Lower lobe of right lung (tissue), 2 donors: ENCODE measurements around the gene RNF5. TPM values are rescaled to one million over a fixed set of nuclear protein-coding genes. Genes with fewer than 3 reads are reported as not detected.

Source experiments
- ATAC-seq, 2 donors: fragments of 200-7000 bp; cut with Tn5 transposase; one replicate each; pipeline ENCODE4 v1.9.1; 2020 to 2022; ENCODE audit warnings: mild to moderate bottlenecking in 2 of 2, moderate library complexity in 2 of 2
- DNase-seq: peaks from one replicate; pipeline ENCODE4 v3.0.0-alpha.2; 2020
- H3K27ac ChIP-seq: fragments of 200-600 bp; one replicate; pipeline ENCODE4 v1.8.0; 2022
- H3K27me3 ChIP-seq: fragments of 200-600 bp; one replicate; pipeline ENCODE4 v1.8.0; 2022; ENCODE audit warnings: low read depth
- H3K36me3 ChIP-seq: fragments of 200-600 bp; one replicate; pipeline ENCODE4 v1.8.0; 2022; ENCODE audit warnings: mild to moderate bottlenecking
- H3K4me1 ChIP-seq: fragments of 200-600 bp; one replicate; pipeline ENCODE4 v1.8.0; 2022
- H3K4me3 ChIP-seq: fragments of 200-600 bp; one replicate; pipeline ENCODE4 v1.8.0; 2022; ENCODE audit warnings: mild to moderate bottlenecking
- H3K9me3 ChIP-seq: fragments of 200-600 bp; one replicate; pipeline ENCODE4 v1.8.0; 2022
- CTCF ChIP-seq: fragments of 200-600 bp; IDR thresholded peaks from one replicate; pipeline ENCODE4 v1.8.0; 2022; ENCODE audit warnings: antibody characterized with exemption, mild to moderate bottlenecking
- intact Hi-C: fragments of 100-400 bp; cut with DNase I; formaldehyde crosslinking; loops from one replicate; pipeline ENCODE4 v1.11.0; 2022
- long read RNA-seq: library from polyadenylated mRNA; unstranded; transcript quantifications from one replicate; pipeline ENCODE4 v2.0.0, GENCODE V29; 2021
- total RNA-seq: library from RNA; stranded (reverse); fragmentation: NEBNext Ultra II Directional; extraction: Animal tissue kit (Norgen Biotek cat#: 25700); gene quantifications from one replicate; pipeline ENCODE4 v1.2.1, GENCODE V29; 2021
- donor health status: DM: no; HTN: yes; CAD: no; lungs with severe emphysema.

RNF5 gene
- 44.9 TPM for total RNA-seq
- long read RNA-seq, partial matches to known transcripts: 5 of 5 reads
- long read RNA-seq, other reads (novel, unspliced or antisense): 0 of 5 reads

GRCh38 chr6:32177788-32178546, at the start of gene RNF5:
RNF5 (plus strand) TSS chr6:32178405; CDS start chr6:32178512, 107 bp downstream.
- H3K4me1 ChIP-seq: peaks cover 45% of the 10 kb centered on the region
- intact Hi-C loops: no loop called here

GRCh38 chr6:32128751-32129296, 49.4 kb upstream of the RNF5 start:
- Histone ChIP-seq H3K27ac (peak overlapping the region; percentile 81), H3K9me3 (no peaks in the 10 kb centered on the region), H3K36me3 (peaks cover 33% of the 10 kb centered on the region), H3K4me1 (peaks cover 31% of the 10 kb centered on the region), H3K27me3 (no peaks in the 10 kb centered on the region), H3K4me3 (peak overlapping the region; percentile 86)
- no peak for DNase-seq
- intact Hi-C loops: no loop called here
- ATAC-seq: no peak
- no peak for TF ChIP-seq CTCF

More at GRCh38 chr6:32177788-32178546, at the start of gene RNF5:
- peak within 1 kb of the TSS; percentile 76 for H3K4me3 ChIP-seq
- H3K27me3 ChIP-seq: no peaks in the 10 kb centered on the region
- peaks cover 28% of the 10 kb centered on the region for H3K36me3 ChIP-seq
- TF ChIP-seq CTCF: no peak
- peak; percentile 87 to 92 for ATAC-seq
- no peaks in the 10 kb centered on the region for H3K9me3 ChIP-seq
- H3K27ac ChIP-seq: peak within 1 kb of the TSS; percentile 94
- DNase-seq: peak; percentile 97

GRCh38 chr6:32129297-32130088, 48.7 kb upstream of the RNF5 start:
- ATAC-seq: peak; percentile 56 to 70
- TF ChIP-seq CTCF: no peak
- H3K27me3 ChIP-seq: no peaks in the 10 kb centered on the region
- peak overlapping the region; percentile 59 for H3K4me3 ChIP-seq
- H3K4me1 ChIP-seq: peaks cover 31% of the 10 kb centered on the region
- H3K9me3 ChIP-seq: no peaks in the 10 kb centered on the region
- intact Hi-C loops: no loop called here
- H3K36me3 ChIP-seq: peaks cover 26% of the 10 kb centered on the region
- DNase-seq: no peak
- H3K27ac ChIP-seq: peak overlapping the region; percentile 81

GRCh38 chr6:32131439-32131948, 46.7 kb upstream of the RNF5 start:
- ATAC-seq: no peak
- H3K4me1 ChIP-seq: peaks cover 25% of the 10 kb centered on the region
- H3K27ac ChIP-seq: no peak overlapping the region
- peaks cover 6% of the 10 kb centered on the region for H3K36me3 ChIP-seq
- H3K4me3 ChIP-seq: no peak overlapping the region
- TF ChIP-seq CTCF: no peak
- no peaks in the 10 kb centered on the region for H3K9me3 ChIP-seq
- DNase-seq: no peak
- H3K27me3 ChIP-seq: no peaks in the 10 kb centered on the region
- intact Hi-C loops: no loop called here

- H3K27ac ChIP-seq: no peak overlapping the region
- no peak for ATAC-seq
Observed at GRCh38 chr6:32132110-32132509, 46.1 kb upstream of the RNF5 start.

More at GRCh38 chr6:32132110-32132509, 46.1 kb upstream of the RNF5 start:
- Histone ChIP-seq H3K27me3 (no peaks in the 10 kb centered on the region), H3K36me3 (no peaks in the 10 kb centered on the region), H3K4me1 (peaks cover 19% of the 10 kb centered on the region), H3K4me3 (no peak overlapping the region), H3K9me3 (no peaks in the 10 kb centered on the region)
- no peak for DNase-seq
- TF ChIP-seq CTCF: no peak
- intact Hi-C loops: no loop called here
